MM.1S (cell line): ENCODE results near the gene STYXL1.

Experiments
- EZH2 ChIP-seq: fragments of 300-600 bp; sonication (generic); optimal IDR thresholded peaks from 2 replicates; pipeline ENCODE3; 2017; ENCODE audit warnings: low read depth, mild to moderate bottlenecking, antibody characterized with exemption, low read length, mixed read lengths
- TF ChIP-seq, protein P1 (sequence below): fragments of 300-600 bp; sonication (generic); IDR thresholded peaks from 2 replicates; pipeline ENCODE4 v1.5.1; 2016; ENCODE audit warnings: antibody characterized with exemption, low read length, mixed read lengths

DNA sequence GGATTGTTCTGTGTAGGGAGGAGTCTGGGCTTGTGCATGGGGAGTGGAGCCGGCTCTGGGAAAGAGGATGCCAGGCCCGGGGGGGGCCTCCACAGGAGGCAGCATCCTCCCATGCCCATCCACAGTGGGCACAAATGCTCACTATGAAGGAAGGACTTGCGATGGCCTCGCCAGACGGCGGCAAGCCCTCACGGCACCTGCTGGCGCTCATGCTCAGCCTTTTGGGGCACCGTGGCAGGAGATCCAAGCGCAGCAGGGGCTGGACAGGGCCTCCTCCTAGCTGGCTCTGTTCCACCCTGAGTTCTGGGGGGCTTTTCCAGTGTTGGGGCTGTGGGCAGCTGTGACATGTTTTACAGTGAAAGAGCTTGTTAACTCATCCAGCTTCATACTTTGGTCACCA is 15.3 kb upstream of the STYXL1 start:
- TF ChIP-seq, protein P1, sequence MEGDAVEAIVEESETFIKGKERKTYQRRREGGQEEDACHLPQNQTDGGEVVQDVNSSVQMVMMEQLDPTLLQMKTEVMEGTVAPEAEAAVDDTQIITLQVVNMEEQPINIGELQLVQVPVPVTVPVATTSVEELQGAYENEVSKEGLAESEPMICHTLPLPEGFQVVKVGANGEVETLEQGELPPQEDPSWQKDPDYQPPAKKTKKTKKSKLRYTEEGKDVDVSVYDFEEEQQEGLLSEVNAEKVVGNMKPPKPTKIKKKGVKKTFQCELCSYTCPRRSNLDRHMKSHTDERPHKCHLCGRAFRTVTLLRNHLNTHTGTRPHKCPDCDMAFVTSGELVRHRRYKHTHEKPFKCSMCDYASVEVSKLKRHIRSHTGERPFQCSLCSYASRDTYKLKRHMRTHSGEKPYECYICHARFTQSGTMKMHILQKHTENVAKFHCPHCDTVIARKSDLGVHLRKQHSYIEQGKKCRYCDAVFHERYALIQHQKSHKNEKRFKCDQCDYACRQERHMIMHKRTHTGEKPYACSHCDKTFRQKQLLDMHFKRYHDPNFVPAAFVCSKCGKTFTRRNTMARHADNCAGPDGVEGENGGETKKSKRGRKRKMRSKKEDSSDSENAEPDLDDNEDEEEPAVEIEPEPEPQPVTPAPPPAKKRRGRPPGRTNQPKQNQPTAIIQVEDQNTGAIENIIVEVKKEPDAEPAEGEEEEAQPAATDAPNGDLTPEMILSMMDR: no peak
- no peak for TF ChIP-seq EZH2
